GM12878 (cell line): ENCODE measurements around the gene NCS1. TPM values are rescaled to one million over a fixed set of nuclear protein-coding genes. Genes with fewer than 3 reads are reported as not detected.

Experiments
- ASH2L ChIP-seq: fragments of 300-600, 200-600 bp; sonication (generic); IDR thresholded peaks from 2 replicates; pipeline ENCODE4 v1.6.1; 2017; ENCODE audit warnings: low read depth, mild to moderate bottlenecking, borderline replicate concordance
- ATF7 ChIP-seq: fragments of 450-650 bp; IDR thresholded peaks from 2 replicates; pipeline ENCODE4 v1.6.1; 2016; ENCODE audit warnings: low read depth, mild to moderate bottlenecking
- BHLHE40 ChIP-seq, 2 experiments: fragments of 450-650 bp in 1 of 2; IDR thresholded peaks; 2 replicates each; pipeline ENCODE4 v1.6.1; 2011 to 2017; ENCODE audit warnings: low read depth in 2 of 2, borderline replicate concordance in 1 of 2, improper control_type of control experiment in 1 of 2, low read length in 1 of 2, mild to moderate bottlenecking in 1 of 2
- CHD1 ChIP-seq: IDR thresholded peaks from 2 replicates; pipeline ENCODE4 v1.6.1; 2012; ENCODE audit warnings: low read depth, low read length, improper control_type of control experiment
- GABPA ChIP-seq: IDR thresholded peaks from 2 replicates; pipeline ENCODE4 v1.6.1; 2014; ENCODE audit warnings: antibody characterized with exemption, low read depth, mild to moderate bottlenecking, inconsistent platforms
- HDGF ChIP-seq: fragments of 450-650 bp; IDR thresholded peaks from 2 replicates; pipeline ENCODE4 v1.6.1; 2016; ENCODE audit warnings: antibody characterized with exemption
- JUND ChIP-seq: IDR thresholded peaks from 2 replicates; pipeline ENCODE4 v1.6.1; 2012; ENCODE audit warnings: low read depth, mild to moderate bottlenecking, low read length, improper control_type of control experiment, moderate library complexity
- MEF2A ChIP-seq: IDR thresholded peaks from 2 replicates; pipeline ENCODE4 v1.6.1; 2011; ENCODE audit warnings: low read depth, mild to moderate bottlenecking, low read length, moderate library complexity; ENCODE audit not compliant: insufficient read depth
- NFXL1 ChIP-seq: fragments of 450-650 bp; IDR thresholded peaks from 2 replicates; pipeline ENCODE4 v1.6.1; 2017; ENCODE audit warnings: antibody characterized with exemption, mild to moderate bottlenecking, borderline replicate concordance
- PML ChIP-seq: IDR thresholded peaks from 2 replicates; pipeline ENCODE4 v1.6.1; 2012; ENCODE audit warnings: low read length, inconsistent platforms
- RB1 ChIP-seq: fragments of 450-650 bp; formaldehyde crosslinking; IDR thresholded peaks from 2 replicates; pipeline ENCODE4 v1.6.1; 2017; ENCODE audit warnings: mild to moderate bottlenecking, borderline replicate concordance
- SMC3 ChIP-seq: IDR thresholded peaks from 2 replicates; pipeline ENCODE4 v1.6.1; 2011; ENCODE audit warnings: low read length, improper control_type of control experiment, borderline replicate concordance
- SREBF1 ChIP-seq: IDR thresholded peaks from 2 replicates; pipeline ENCODE4 v1.6.1; 2012; ENCODE audit warnings: mild to moderate bottlenecking, low read length
- TAF1 ChIP-seq: IDR thresholded peaks from 2 replicates; pipeline ENCODE4 v1.6.1; 2011; ENCODE audit warnings: mild to moderate bottlenecking, low read depth, low read length, borderline replicate concordance
- polyA plus RNA-seq, 11 experiments: library from polyadenylated mRNA; depleted of rRNA in 4 of 11; unstranded in 6 of 11; stranded (reverse) in 5 of 11; fragments of >200 nt; fragmentation: Nextera tagmentation in 4 of 11; fragmentation: Illumina TruSeq in 1 of 11; extraction: Ambion mirVana in 4 of 11; extraction: Trizol in 1 of 11; gene quantifications; 1 replicate in 1 of 11; 2 replicates in 10 of 11; pipeline versions ENCODE4 v1.2.1 to v1.2.3, GENCODE V29; 2011 to 2016; ENCODE audit warnings: inconsistent platforms in 2 of 11, missing spikeins in 2 of 11, low read depth in 1 of 11
- total RNA-seq, 4 experiments: library from RNA; depleted of rRNA in 3 of 4; stranded (reverse); fragments of >200 nt in 3 of 4; fragmentation: Illumina TruSeq in 1 of 4; extraction: Trizol in 1 of 4; gene quantifications; 2 replicates each; pipeline versions ENCODE4 v1.2.1 to v1.2.3, GENCODE V29; 2013 to 2021
- TF ChIP-seq, protein P1 (sequence below): fragments of 450-650 bp; IDR thresholded peaks from 2 replicates; pipeline ENCODE4 v1.6.1; 2017; ENCODE audit warnings: mild to moderate bottlenecking, moderate library complexity
- TF ChIP-seq, protein P2 (sequence below), 3 experiments: IDR thresholded peaks in 2 of 3; conservative IDR thresholded peaks in 1 of 3; 2 replicates each; pipeline ENCODE4 v1.5.1; 2011; ENCODE audit warnings: low read depth in 3 of 3, low read length in 3 of 3, mild to moderate bottlenecking in 3 of 3, control low read depth in 2 of 3, moderate library complexity in 2 of 3, inconsistent platforms in 1 of 3, mixed read lengths in 1 of 3; ENCODE audit not compliant: control insufficient read depth in 2 of 3, insufficient read depth in 1 of 3; ENCODE audit errors: extremely low read depth in 1 of 3
- TF ChIP-seq, protein P3 (sequence below): fragments of 450-650 bp; IDR thresholded peaks from 2 replicates; pipeline ENCODE4 v1.6.1; 2017; ENCODE audit warnings: mild to moderate bottlenecking
- TF ChIP-seq, protein P4 (sequence below): fragments of 450-650 bp; IDR thresholded peaks from 2 replicates; pipeline ENCODE4 v1.6.1; 2016; ENCODE audit warnings: mild to moderate bottlenecking

NCS1 gene
- total and polyA plus RNA-seq, 10 of the 15 experiments (the other 5 are each of a cell fraction or from before 2014, with no cell fraction given) = 0.04 to 0.22 (median 0.06) TPM; not detected in 4

DNA sequence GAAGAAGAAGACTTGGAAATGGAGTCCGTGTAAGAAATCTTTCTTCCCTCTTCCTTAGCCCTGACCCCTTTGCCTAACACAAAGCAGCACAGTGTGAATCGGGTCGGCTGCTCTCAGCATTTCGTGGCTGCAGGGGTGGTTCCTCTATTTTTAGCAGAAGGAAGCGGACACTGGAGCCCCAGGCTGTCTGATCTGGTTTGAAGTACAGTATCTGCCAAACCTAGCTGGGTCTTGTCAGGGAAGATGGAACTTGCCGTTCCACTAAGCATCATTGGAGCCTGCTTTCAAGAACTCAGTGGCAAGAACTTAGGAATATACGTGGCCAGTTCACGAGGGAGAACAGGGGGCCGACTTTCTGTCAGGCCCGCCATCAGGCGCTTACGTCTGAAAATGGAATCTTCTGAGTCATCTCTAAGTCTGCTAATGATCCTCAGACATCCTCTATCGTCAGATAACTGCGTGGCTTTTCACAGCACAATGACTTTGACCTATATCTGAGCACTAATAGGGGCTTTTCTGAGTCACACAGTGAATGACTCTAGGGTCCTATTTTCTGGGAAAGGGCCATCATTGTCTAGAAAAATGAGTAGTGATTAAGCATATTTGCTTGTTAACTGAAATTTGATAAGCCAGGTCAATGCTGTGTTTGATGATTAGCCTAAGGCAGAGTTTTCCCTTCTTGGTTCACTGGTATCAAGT lies 43.3 kb upstream of the NCS1 start (continued):
- TF ChIP-seq, protein P1, sequence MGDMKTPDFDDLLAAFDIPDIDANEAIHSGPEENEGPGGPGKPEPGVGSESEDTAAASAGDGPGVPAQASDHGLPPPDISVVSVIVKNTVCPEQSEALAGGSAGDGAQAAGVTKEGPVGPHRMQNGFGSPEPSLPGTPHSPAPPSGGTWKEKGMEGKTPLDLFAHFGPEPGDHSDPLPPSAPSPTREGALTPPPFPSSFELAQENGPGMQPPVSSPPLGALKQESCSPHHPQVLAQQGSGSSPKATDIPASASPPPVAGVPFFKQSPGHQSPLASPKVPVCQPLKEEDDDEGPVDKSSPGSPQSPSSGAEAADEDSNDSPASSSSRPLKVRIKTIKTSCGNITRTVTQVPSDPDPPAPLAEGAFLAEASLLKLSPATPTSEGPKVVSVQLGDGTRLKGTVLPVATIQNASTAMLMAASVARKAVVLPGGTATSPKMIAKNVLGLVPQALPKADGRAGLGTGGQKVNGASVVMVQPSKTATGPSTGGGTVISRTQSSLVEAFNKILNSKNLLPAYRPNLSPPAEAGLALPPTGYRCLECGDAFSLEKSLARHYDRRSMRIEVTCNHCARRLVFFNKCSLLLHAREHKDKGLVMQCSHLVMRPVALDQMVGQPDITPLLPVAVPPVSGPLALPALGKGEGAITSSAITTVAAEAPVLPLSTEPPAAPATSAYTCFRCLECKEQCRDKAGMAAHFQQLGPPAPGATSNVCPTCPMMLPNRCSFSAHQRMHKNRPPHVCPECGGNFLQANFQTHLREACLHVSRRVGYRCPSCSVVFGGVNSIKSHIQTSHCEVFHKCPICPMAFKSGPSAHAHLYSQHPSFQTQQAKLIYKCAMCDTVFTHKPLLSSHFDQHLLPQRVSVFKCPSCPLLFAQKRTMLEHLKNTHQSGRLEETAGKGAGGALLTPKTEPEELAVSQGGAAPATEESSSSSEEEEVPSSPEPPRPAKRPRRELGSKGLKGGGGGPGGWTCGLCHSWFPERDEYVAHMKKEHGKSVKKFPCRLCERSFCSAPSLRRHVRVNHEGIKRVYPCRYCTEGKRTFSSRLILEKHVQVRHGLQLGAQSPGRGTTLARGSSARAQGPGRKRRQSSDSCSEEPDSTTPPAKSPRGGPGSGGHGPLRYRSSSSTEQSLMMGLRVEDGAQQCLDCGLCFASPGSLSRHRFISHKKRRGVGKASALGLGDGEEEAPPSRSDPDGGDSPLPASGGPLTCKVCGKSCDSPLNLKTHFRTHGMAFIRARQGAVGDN = peak; percentile 74
- TF ChIP-seq ASH2L (no peak; the same call in 1 of the 2 replicates), PML (no peak), TAF1 (0 out of 2 replicates have a peak, but pooled peaks have one; percentile 46), JUND (peak; percentile 35; the same call in 1 of the 2 replicates), HDGF (0 out of 2 replicates have a peak, but pooled peaks have one; percentile 16), NFXL1 (no peak), GABPA (no peak), ATF7 (peak; percentile 88), CHD1 (no peak), SMC3 (no peak), RB1 (no peak), SREBF1 (no peak), MEF2A (0 out of 2 replicates have a peak, but pooled peaks have one; percentile 57), BHLHE40 (IDR thresholded peaks at IDR 0.05; ENCODE audit: borderline replicate concordance in 1 of 2, low read depth in 2 of 2, low read length in 1 of 2) (peak; percentile 28 to 60; a peak in 3 of 4 replicates)
- TF ChIP-seq, protein P2, sequence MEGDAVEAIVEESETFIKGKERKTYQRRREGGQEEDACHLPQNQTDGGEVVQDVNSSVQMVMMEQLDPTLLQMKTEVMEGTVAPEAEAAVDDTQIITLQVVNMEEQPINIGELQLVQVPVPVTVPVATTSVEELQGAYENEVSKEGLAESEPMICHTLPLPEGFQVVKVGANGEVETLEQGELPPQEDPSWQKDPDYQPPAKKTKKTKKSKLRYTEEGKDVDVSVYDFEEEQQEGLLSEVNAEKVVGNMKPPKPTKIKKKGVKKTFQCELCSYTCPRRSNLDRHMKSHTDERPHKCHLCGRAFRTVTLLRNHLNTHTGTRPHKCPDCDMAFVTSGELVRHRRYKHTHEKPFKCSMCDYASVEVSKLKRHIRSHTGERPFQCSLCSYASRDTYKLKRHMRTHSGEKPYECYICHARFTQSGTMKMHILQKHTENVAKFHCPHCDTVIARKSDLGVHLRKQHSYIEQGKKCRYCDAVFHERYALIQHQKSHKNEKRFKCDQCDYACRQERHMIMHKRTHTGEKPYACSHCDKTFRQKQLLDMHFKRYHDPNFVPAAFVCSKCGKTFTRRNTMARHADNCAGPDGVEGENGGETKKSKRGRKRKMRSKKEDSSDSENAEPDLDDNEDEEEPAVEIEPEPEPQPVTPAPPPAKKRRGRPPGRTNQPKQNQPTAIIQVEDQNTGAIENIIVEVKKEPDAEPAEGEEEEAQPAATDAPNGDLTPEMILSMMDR (IDR thresholded peaks at IDR 0.05 in 2 of 3, conservative IDR thresholded peaks at IDR 0.05 in 1 of 3; ENCODE audit: control insufficient read depth in 2 of 3, extremely low read depth in 1 of 3, insufficient read depth in 1 of 3, low read depth in 3 of 3, low read length in 3 of 3) = no peak
- TF ChIP-seq, protein P3, sequence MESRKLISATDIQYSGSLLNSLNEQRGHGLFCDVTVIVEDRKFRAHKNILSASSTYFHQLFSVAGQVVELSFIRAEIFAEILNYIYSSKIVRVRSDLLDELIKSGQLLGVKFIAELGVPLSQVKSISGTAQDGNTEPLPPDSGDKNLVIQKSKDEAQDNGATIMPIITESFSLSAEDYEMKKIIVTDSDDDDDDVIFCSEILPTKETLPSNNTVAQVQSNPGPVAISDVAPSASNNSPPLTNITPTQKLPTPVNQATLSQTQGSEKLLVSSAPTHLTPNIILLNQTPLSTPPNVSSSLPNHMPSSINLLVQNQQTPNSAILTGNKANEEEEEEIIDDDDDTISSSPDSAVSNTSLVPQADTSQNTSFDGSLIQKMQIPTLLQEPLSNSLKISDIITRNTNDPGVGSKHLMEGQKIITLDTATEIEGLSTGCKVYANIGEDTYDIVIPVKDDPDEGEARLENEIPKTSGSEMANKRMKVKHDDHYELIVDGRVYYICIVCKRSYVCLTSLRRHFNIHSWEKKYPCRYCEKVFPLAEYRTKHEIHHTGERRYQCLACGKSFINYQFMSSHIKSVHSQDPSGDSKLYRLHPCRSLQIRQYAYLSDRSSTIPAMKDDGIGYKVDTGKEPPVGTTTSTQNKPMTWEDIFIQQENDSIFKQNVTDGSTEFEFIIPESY = no peak
- TF ChIP-seq, protein P4, sequence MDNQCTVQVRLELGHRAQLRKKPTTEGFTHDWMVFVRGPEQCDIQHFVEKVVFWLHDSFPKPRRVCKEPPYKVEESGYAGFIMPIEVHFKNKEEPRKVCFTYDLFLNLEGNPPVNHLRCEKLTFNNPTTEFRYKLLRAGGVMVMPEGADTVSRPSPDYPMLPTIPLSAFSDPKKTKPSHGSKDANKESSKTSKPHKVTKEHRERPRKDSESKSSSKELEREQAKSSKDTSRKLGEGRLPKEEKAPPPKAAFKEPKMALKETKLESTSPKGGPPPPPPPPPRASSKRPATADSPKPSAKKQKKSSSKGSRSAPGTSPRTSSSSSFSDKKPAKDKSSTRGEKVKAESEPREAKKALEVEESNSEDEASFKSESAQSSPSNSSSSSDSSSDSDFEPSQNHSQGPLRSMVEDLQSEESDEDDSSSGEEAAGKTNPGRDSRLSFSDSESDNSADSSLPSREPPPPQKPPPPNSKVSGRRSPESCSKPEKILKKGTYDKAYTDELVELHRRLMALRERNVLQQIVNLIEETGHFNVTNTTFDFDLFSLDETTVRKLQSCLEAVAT = 0 out of 2 replicates have a peak, but pooled peaks have one; percentile 34
